H9 (cell line): ENCODE results near the gene CENPP. TPM values are rescaled to one million over a fixed set of nuclear protein-coding genes. Genes with fewer than 3 reads are reported as not detected.

Experiments used
- DNase-seq: peaks from one replicate; pipeline ENCODE4 v3.0.0-alpha.2; 2017
- H2AFZ ChIP-seq: one replicate; pipeline ENCODE4 v1.6.1; 2013; ENCODE audit warnings: mild to moderate bottlenecking, low read length, control low read depth, moderate library complexity
- H2AK5ac ChIP-seq: 2 replicates; pipeline ENCODE4 v1.6.1; 2013; ENCODE audit warnings: low read length, control low read depth, mixed read lengths; ENCODE audit not compliant: insufficient read length
- H2BK120ac ChIP-seq: one replicate; pipeline ENCODE4 v1.6.1; 2013; ENCODE audit warnings: low read depth, mild to moderate bottlenecking, low read length, control low read depth, inconsistent platforms; ENCODE audit not compliant: poor library complexity, severe bottlenecking
- H2BK12ac ChIP-seq: 2 replicates; pipeline ENCODE4 v1.6.1; 2013; ENCODE audit warnings: low read length, control low read depth, mixed read lengths, low read depth; ENCODE audit not compliant: insufficient read length
- H2BK15ac ChIP-seq: 2 replicates; pipeline ENCODE4 v1.6.1; 2013; ENCODE audit warnings: low read depth, low read length, control low read depth
- H2BK20ac ChIP-seq: one replicate; pipeline ENCODE4 v1.6.1; 2013; ENCODE audit warnings: low read depth, mild to moderate bottlenecking, low read length, control low read depth, inconsistent platforms; ENCODE audit not compliant: poor library complexity, severe bottlenecking
- H2BK5ac ChIP-seq: 2 replicates; pipeline ENCODE4 v1.6.1; 2013; ENCODE audit warnings: low read length, control low read depth, mixed read lengths; ENCODE audit not compliant: insufficient read length
- H3K14ac ChIP-seq: 2 replicates; pipeline ENCODE4 v1.6.1; 2013; ENCODE audit warnings: low read length, control low read depth; ENCODE audit not compliant: insufficient read depth
- H3K18ac ChIP-seq: 2 replicates; pipeline ENCODE4 v1.6.1; 2013; ENCODE audit warnings: low read depth, mild to moderate bottlenecking, mixed read lengths, low read length, control low read depth; ENCODE audit not compliant: insufficient read length
- H3K23ac ChIP-seq: 2 replicates; pipeline ENCODE4 v1.6.1; 2013; ENCODE audit warnings: low read length, control low read depth, mixed read lengths, low read depth; ENCODE audit not compliant: insufficient read length
- H3K23me2 ChIP-seq: 2 replicates; pipeline ENCODE4 v1.6.1; 2013; ENCODE audit warnings: low read depth, mild to moderate bottlenecking, mixed read lengths, low read length, control low read depth; ENCODE audit not compliant: insufficient read length, poor library complexity, severe bottlenecking
- H3K27ac ChIP-seq: 2 replicates; pipeline ENCODE4 v1.5.1; 2013; ENCODE audit warnings: low read length, control low read depth, mixed read lengths, low read depth; ENCODE audit not compliant: insufficient read length
- H3K27me3 ChIP-seq: 2 replicates; pipeline ENCODE4 v1.6.1; 2013; ENCODE audit warnings: low read length, control low read depth, inconsistent platforms; ENCODE audit not compliant: insufficient read depth
- H3K4ac ChIP-seq: 2 replicates; pipeline ENCODE4 v1.6.1; 2013; ENCODE audit warnings: low read depth, mild to moderate bottlenecking, control low read depth, inconsistent platforms, low read length, moderate library complexity
- H3K4me1 ChIP-seq: 2 replicates; pipeline ENCODE4 v1.6.1; 2013; ENCODE audit warnings: low read length, control low read depth, inconsistent platforms; ENCODE audit not compliant: insufficient read depth
- H3K4me2 ChIP-seq: 2 replicates; pipeline ENCODE4 v1.6.1; 2013; ENCODE audit warnings: low read length, control low read depth, mixed read lengths; ENCODE audit not compliant: insufficient read length, insufficient read depth
- H3K56ac ChIP-seq: 2 replicates; pipeline ENCODE4 v1.6.1; 2013; ENCODE audit warnings: low read depth, mild to moderate bottlenecking, mixed read lengths, low read length, control low read depth; ENCODE audit not compliant: insufficient read length
- H3K79me1 ChIP-seq: 2 replicates; pipeline ENCODE4 v1.6.1; 2013; ENCODE audit warnings: low read depth, mild to moderate bottlenecking, moderate library complexity, low read length, control low read depth, inconsistent platforms; ENCODE audit not compliant: insufficient read depth, poor library complexity, severe bottlenecking
- H3K79me2 ChIP-seq: 2 replicates; pipeline ENCODE4 v1.6.1; 2013; ENCODE audit warnings: low read length, control low read depth, inconsistent platforms; ENCODE audit not compliant: insufficient read depth
- H3K9ac ChIP-seq: 2 replicates; pipeline ENCODE4 v1.6.1; 2013; ENCODE audit warnings: low read length, control low read depth, mixed read lengths; ENCODE audit not compliant: insufficient read length; ENCODE audit errors: extremely low read depth
- H3K9me3 ChIP-seq: one replicate; pipeline ENCODE4 v1.6.1; 2013; ENCODE audit warnings: low read depth, low read length, inconsistent platforms; ENCODE audit not compliant: control insufficient read depth
- H3T11ph ChIP-seq: one replicate; pipeline ENCODE4 v1.6.1; 2013; ENCODE audit warnings: mild to moderate bottlenecking, low read length, control low read depth, inconsistent platforms
- H4K20me1 ChIP-seq: one replicate; pipeline ENCODE4 v1.6.1; 2013; ENCODE audit not compliant: control insufficient read depth, insufficient read length, insufficient read depth
- H4K5ac ChIP-seq: 2 replicates; pipeline ENCODE4 v1.6.1; 2013; ENCODE audit warnings: low read depth, mild to moderate bottlenecking, mixed read lengths, low read length, control low read depth; ENCODE audit not compliant: insufficient read length
- H4K8ac ChIP-seq: replicated peaks from 2 replicates; pipeline ENCODE4 v1.6.1; 2013; ENCODE audit warnings: low read length, control low read depth, mixed read lengths, low read depth; ENCODE audit not compliant: insufficient read length
- H4K91ac ChIP-seq: 2 replicates; pipeline ENCODE4 v1.6.1; 2013; ENCODE audit warnings: low read depth, mild to moderate bottlenecking, moderate library complexity, mixed read lengths, low read length, control low read depth; ENCODE audit not compliant: insufficient read length
- H3K27ac Mint-ChIP-seq, 3 experiments: 2 replicates in 2 of 3; 3 replicates in 1 of 3; pipeline ENCODE4 v1.8.0; 2020 to 2021; ENCODE audit warnings: mixed read lengths in 3 of 3, mild to moderate bottlenecking in 1 of 3, moderate library complexity in 1 of 3
- H3K27me3 Mint-ChIP-seq: 2 replicates; pipeline ENCODE4 v1.8.0; 2021; ENCODE audit warnings: low read depth, mild to moderate bottlenecking, moderate library complexity, mixed read lengths
- H3K36me3 Mint-ChIP-seq, 3 experiments: 2 replicates in 2 of 3; 3 replicates in 1 of 3; pipeline ENCODE4 v1.8.0; 2020 to 2021; ENCODE audit warnings: low read depth in 3 of 3, mixed read lengths in 3 of 3; ENCODE audit not compliant: insufficient read depth in 1 of 3
- H3K4me1 Mint-ChIP-seq, 2 experiments: 2 replicates each; pipeline ENCODE4 v1.8.0; 2020; ENCODE audit warnings: mixed read lengths in 2 of 2
- H3K4me3 Mint-ChIP-seq, 2 experiments: 2 replicates in 1 of 2; 3 replicates in 1 of 2; pipeline ENCODE4 v1.8.0; 2020 to 2021; ENCODE audit warnings: mild to moderate bottlenecking in 2 of 2, mixed read lengths in 2 of 2, moderate library complexity in 1 of 2
- H3K9me3 Mint-ChIP-seq, 2 experiments: 2 replicates in 1 of 2; 3 replicates in 1 of 2; pipeline ENCODE4 v1.8.0; 2020; ENCODE audit warnings: mild to moderate bottlenecking in 2 of 2, mixed read lengths in 2 of 2, moderate library complexity in 1 of 2
- CTCF ChIP-seq: fragments of 200-600 bp; sonication (generic); conservative IDR thresholded peaks from 3 replicates; pipeline ENCODE4 v1.8.0; 2021; ENCODE audit warnings: antibody characterized with exemption, mild to moderate bottlenecking
- WGBS: extraction: QIAGEN DNeasy Blood & Tissue Kit; methylation state at CpG from one replicate; pipeline ENCODE4 v1.1.7; 2013; ENCODE audit warnings: missing lambda C conversion rate, low lambda C conversion rate, mixed read lengths; ENCODE audit not compliant: insufficient read length; ENCODE audit errors: extremely low coverage; 5-methylcytosine and 5-hydroxymethylcytosine counted together
- total RNA-seq: library from RNA; stranded (reverse); gene quantifications from 2 replicates; pipeline ENCODE4 v1.2.1, GENCODE V29; 2021

The CENPP gene
- total RNA-seq, 1 experiment from 2014 or later = 9.1 TPM

GRCh38 chr9:92605224-92605623 lies 279.5 kb downstream of the CENPP start:
- Histone ChIP-seq H4K20me1 (no peaks in the 10 kb centered on the region), H3K27ac (no peak overlapping the region), H2BK5ac (no peak overlapping the region), H2BK20ac (no peak overlapping the region), H3K4me1 (no peaks in the 10 kb centered on the region), H3K4me2 (no peak overlapping the region), H2AFZ (no peak overlapping the region), H4K8ac (no peak overlapping the region), H3K14ac (no peak overlapping the region), H3K18ac (no peak overlapping the region), H3K79me2 (no peaks in the 10 kb centered on the region), H2BK120ac (no peak overlapping the region), H2AK5ac (no peak overlapping the region), H4K91ac (no peak overlapping the region), H3K56ac (no peak overlapping the region), H2BK15ac (no peak overlapping the region), H3K79me1 (no peaks in the 10 kb centered on the region), H3K27me3 (no peaks in the 10 kb centered on the region), H2BK12ac (no peak overlapping the region), H3K4ac (no peak overlapping the region), H3K23me2 (no peaks in the 10 kb centered on the region), H3T11ph (no peak overlapping the region), H3K9ac (no peak overlapping the region), H3K9me3 (no peaks in the 10 kb centered on the region), H4K5ac (no peak overlapping the region), H3K23ac (no peak overlapping the region)
- TF ChIP-seq CTCF = no peak
- H3K9me3 Mint-ChIP-seq = peaks cover 14 to 21% of the 10 kb centered on the region in 2 experiments; a peak in 4 of 5 replicates
- DNase-seq = no peak
- no CpG with 5 or more reads among the region's 5 CpGs for WGBS
- no peak overlapping the region for H3K4me3 Mint-ChIP-seq
- H3K36me3 Mint-ChIP-seq = peaks cover 2 to 9% (median 5%) of the 10 kb centered on the region in 3 experiments; a peak in 5 of 7 replicates
- no peak overlapping the region for H3K27ac Mint-ChIP-seq
- H3K4me1 Mint-ChIP-seq = peaks cover 0 to 7% of the 10 kb centered on the region in 2 experiments; a peak in 2 of 4 replicates
- H3K27me3 Mint-ChIP-seq = peaks cover 2% of the 10 kb centered on the region; the same call in 1 of the 2 replicates
